CD14-positive monocyte (primary cell): ENCODE data around the gene MYNN. TPM values are rescaled to one million over a fixed set of nuclear protein-coding genes. Genes with fewer than 3 reads are reported as not detected.

Experiments
- DNase-seq, 3 donors: peaks; one replicate each; pipeline ENCODE4 v3.0.0-alpha.2; 2011 to 2022
- H2AFZ ChIP-seq: 2 replicates; pipeline ENCODE4 v1.6.0; 2012; ENCODE audit warnings: mild to moderate bottlenecking, low read depth, low read length, inconsistent platforms; ENCODE audit not compliant: insufficient read depth, poor library complexity, severe bottlenecking
- H3K27ac ChIP-seq, 2 donors: 1 replicate in 1 of 2; 2 replicates in 1 of 2; pipeline ENCODE4 v1.5.1; 2012 to 2013; ENCODE audit warnings: low read length in 2 of 2, control low read depth in 1 of 2, inconsistent platforms in 1 of 2, low read depth in 1 of 2, mild to moderate bottlenecking in 1 of 2
- H3K27me3 ChIP-seq, 2 donors: one replicate each; pipeline versions ENCODE4 v1.6.0 to v1.6.1; 2011 to 2013; ENCODE audit warnings: low read length in 2 of 2; ENCODE audit not compliant: control insufficient read depth in 2 of 2, insufficient read depth in 2 of 2
- H3K36me3 ChIP-seq, 2 donors: replicated peaks in 1 of 2; 1 replicate in 1 of 2; 2 replicates in 1 of 2; pipeline versions ENCODE4 v1.5.1 to v1.6.1; 2012 to 2013; ENCODE audit warnings: low read length in 2 of 2, control low read depth in 1 of 2, inconsistent platforms in 1 of 2, mild to moderate bottlenecking in 1 of 2; ENCODE audit not compliant: insufficient read depth in 2 of 2, control insufficient read depth in 1 of 2
- H3K4me1 ChIP-seq, 2 donors: 1 replicate in 1 of 2; 2 replicates in 1 of 2; pipeline versions ENCODE4 v1.5.1 to v1.6.1; 2012 to 2013; ENCODE audit warnings: low read length in 2 of 2, control low read depth in 1 of 2, inconsistent platforms in 1 of 2, mild to moderate bottlenecking in 1 of 2, moderate library complexity in 1 of 2; ENCODE audit not compliant: insufficient read depth in 2 of 2, control insufficient read depth in 1 of 2
- H3K4me2 ChIP-seq: replicated peaks from 2 replicates; pipeline ENCODE3; 2012; ENCODE audit warnings: low read length, moderate library complexity, mild to moderate bottlenecking; ENCODE audit not compliant: poor library complexity, severe bottlenecking; ENCODE audit errors: extremely low read depth
- H3K4me3 ChIP-seq, 3 experiments: fragments of 200-600 bp in 1 of 3; sonication (generic) in 1 of 3; replicated peaks in 1 of 3; 1 replicate in 2 of 3; 2 replicates in 1 of 3; pipeline ENCODE4 v1.5.1; 2011 to 2013; ENCODE audit warnings: low read length in 3 of 3, mild to moderate bottlenecking in 3 of 3, control low read depth in 2 of 3, low read depth in 2 of 3, inconsistent platforms in 1 of 3, moderate library complexity in 1 of 3
- H3K79me2 ChIP-seq: 2 replicates; pipeline ENCODE4 v1.6.0; 2012; ENCODE audit warnings: mild to moderate bottlenecking, control low read depth, inconsistent platforms, low read length, moderate library complexity; ENCODE audit not compliant: insufficient read depth
- H3K9ac ChIP-seq: 2 replicates; pipeline ENCODE4 v1.6.0; 2017; ENCODE audit warnings: low read length, mild to moderate bottlenecking; ENCODE audit not compliant: insufficient read depth, poor library complexity, severe bottlenecking
- H3K9me3 ChIP-seq, 2 donors: replicated peaks in 1 of 2; 1 replicate in 1 of 2; 2 replicates in 1 of 2; pipeline versions ENCODE4 v1.5.1 to v1.6.1; 2012 to 2013; ENCODE audit warnings: low read length in 2 of 2, control low read depth in 1 of 2; ENCODE audit not compliant: control insufficient read depth in 1 of 2, insufficient read depth in 1 of 2
- H4K20me1 ChIP-seq: 2 replicates; pipeline ENCODE4 v1.6.0; 2012; ENCODE audit warnings: mild to moderate bottlenecking, low read length, control low read depth, moderate library complexity; ENCODE audit not compliant: insufficient read depth
- H3K27ac Mint-ChIP-seq, 7 donors: one replicate each; pipeline ENCODE4 v1.8.0; 2020; ENCODE audit warnings: mild to moderate bottlenecking in 7 of 7, mixed read lengths in 7 of 7, moderate library complexity in 6 of 7, inconsistent platforms in 2 of 7
- H3K27me3 Mint-ChIP-seq, 3 donors: one replicate each; pipeline ENCODE4 v1.8.0; 2021 to 2022; ENCODE audit warnings: low read depth in 3 of 3, mild to moderate bottlenecking in 3 of 3, mixed read lengths in 3 of 3, moderate library complexity in 3 of 3, inconsistent platforms in 1 of 3
- H3K36me3 Mint-ChIP-seq, 2 donors: one replicate each; pipeline ENCODE4 v1.8.0; 2020; ENCODE audit warnings: mixed read lengths in 2 of 2, inconsistent platforms in 1 of 2, mild to moderate bottlenecking in 1 of 2
- H3K4me1 Mint-ChIP-seq: one replicate; pipeline ENCODE4 v1.8.0; 2020; ENCODE audit warnings: mild to moderate bottlenecking, mixed read lengths
- H3K4me3 Mint-ChIP-seq, 2 donors: one replicate each; pipeline ENCODE4 v1.8.0; 2020; ENCODE audit warnings: mild to moderate bottlenecking in 2 of 2, mixed read lengths in 2 of 2, moderate library complexity in 1 of 2
- H3K9me3 Mint-ChIP-seq, 7 donors: one replicate each; pipeline ENCODE4 v1.8.0; 2020 to 2022; ENCODE audit warnings: mixed read lengths in 7 of 7, mild to moderate bottlenecking in 6 of 7, moderate library complexity in 6 of 7, inconsistent platforms in 2 of 7
- WGBS: methylation state at CpG from one replicate; pipeline ENCODE4 v1.1.5; 2013; ENCODE audit warnings: missing lambda C conversion rate; ENCODE audit not compliant: insufficient coverage; 5-methylcytosine and 5-hydroxymethylcytosine counted together
- intact Hi-C, 2 donors: fragments of 100-400 bp; cut with micrococcal nuclease; formaldehyde crosslinking; loops; one replicate each; pipeline versions ENCODE4 v1.15.0 to v1.15.1; 2023
- polyA plus RNA-seq, 3 donors: library from polyadenylated mRNA; depleted of rRNA in 1 of 3; unstranded in 2 of 3; stranded (reverse) in 1 of 3; fragments of 300-500 nt in 2 of 3; fragments of >200 nt in 1 of 3; fragmentation: Illumina TruSeq in 2 of 3; gene quantifications; 1 replicate in 2 of 3; 2 replicates in 1 of 3; pipeline ENCODE4 v1.2.3, GENCODE V29; 2012 to 2021
- TF ChIP-seq, protein P1 (sequence below): fragments of 200-600 bp; IDR thresholded peaks from one replicate; pipeline ENCODE4 v1.8.0; 2022; ENCODE audit warnings: antibody characterized with exemption, mild to moderate bottlenecking

The MYNN gene
- polyA plus RNA-seq, 3 donors, result 6.3 to 9.0 (median 8.7) TPM

DNA sequence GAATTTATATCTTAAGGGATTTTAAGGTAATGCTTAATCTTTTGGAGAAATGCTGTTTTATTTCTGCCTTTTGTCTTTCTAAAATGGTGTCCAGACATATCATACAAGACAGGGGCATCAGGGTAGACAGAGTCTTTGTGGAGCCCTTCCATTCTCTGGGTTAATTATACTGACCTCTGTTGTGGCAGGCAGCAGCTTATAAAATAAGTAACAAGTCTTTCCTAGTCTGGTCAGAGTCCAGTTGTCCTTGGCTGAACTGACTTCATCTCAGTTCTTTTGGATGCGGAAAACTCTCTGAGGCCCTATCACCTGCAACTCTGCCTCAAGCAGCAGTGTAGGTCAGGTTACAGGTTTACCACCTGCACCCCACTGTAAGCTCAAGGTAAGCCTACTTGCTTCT, 19.2 kb downstream of the MYNN start:
- TF ChIP-seq, protein P1, sequence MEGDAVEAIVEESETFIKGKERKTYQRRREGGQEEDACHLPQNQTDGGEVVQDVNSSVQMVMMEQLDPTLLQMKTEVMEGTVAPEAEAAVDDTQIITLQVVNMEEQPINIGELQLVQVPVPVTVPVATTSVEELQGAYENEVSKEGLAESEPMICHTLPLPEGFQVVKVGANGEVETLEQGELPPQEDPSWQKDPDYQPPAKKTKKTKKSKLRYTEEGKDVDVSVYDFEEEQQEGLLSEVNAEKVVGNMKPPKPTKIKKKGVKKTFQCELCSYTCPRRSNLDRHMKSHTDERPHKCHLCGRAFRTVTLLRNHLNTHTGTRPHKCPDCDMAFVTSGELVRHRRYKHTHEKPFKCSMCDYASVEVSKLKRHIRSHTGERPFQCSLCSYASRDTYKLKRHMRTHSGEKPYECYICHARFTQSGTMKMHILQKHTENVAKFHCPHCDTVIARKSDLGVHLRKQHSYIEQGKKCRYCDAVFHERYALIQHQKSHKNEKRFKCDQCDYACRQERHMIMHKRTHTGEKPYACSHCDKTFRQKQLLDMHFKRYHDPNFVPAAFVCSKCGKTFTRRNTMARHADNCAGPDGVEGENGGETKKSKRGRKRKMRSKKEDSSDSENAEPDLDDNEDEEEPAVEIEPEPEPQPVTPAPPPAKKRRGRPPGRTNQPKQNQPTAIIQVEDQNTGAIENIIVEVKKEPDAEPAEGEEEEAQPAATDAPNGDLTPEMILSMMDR, result no peak
- H3K9me3 Mint-ChIP-seq, result no peaks in the 10 kb centered on the region
- H3K36me3 Mint-ChIP-seq, result peaks cover 35 to 36% of the 10 kb centered on the region in 2 donors
- Histone ChIP-seq H4K20me1 (no peaks in the 10 kb centered on the region), H3K9me3 (no peaks in the 10 kb centered on the region), H3K36me3 (peaks cover 24 to 41% of the 10 kb centered on the region in 2 donors), H3K4me3 (no peak overlapping the region), H3K4me1 (no peaks in the 10 kb centered on the region), H3K9ac (no peak overlapping the region), H3K27me3 (no peaks in the 10 kb centered on the region), H3K27ac (no peak overlapping the region), H3K79me2 (no peaks in the 10 kb centered on the region), H3K4me2 (no peak overlapping the region), H2AFZ (no peak overlapping the region)
- no peaks in the 10 kb centered on the region for H3K4me1 Mint-ChIP-seq
- no peak overlapping the region for H3K4me3 Mint-ChIP-seq
- H3K27me3 Mint-ChIP-seq, result no peaks in the 10 kb centered on the region
- no peak overlapping the region for H3K27ac Mint-ChIP-seq
- 100% methylated on average over 1 of the region's 1 CpG for WGBS
- intact Hi-C loops, result no loop called here
- DNase-seq, result no peak

DNA sequence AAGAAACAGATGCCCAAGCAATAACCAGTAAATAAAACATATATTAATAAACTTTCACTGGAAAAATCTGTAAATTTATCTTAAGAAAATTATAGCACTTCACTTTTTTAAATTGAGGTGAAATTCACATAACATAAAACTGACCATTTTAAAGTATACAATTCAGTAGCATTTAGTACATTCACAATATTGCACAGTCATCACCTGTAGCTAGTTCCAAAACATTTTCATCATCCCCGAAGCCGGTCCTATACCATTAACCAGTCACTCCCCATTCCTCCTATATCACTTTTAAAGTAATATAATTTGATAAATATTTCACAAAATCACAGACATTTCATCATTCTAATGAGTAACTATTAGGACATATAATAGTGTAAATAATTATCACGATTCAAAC, 31.5 kb downstream of the MYNN start:
- WGBS, result no CpG with 5 or more reads among the region's 3 CpGs
- H3K79me2 ChIP-seq, result no peaks in the 10 kb centered on the region
- H3K27ac ChIP-seq, result no peak overlapping the region
- no peaks in the 10 kb centered on the region for H3K4me1 ChIP-seq
- intact Hi-C loops, result no loop called here
- H3K36me3 ChIP-seq, result no peaks in the 10 kb centered on the region
- no peaks in the 10 kb centered on the region for H3K27me3 Mint-ChIP-seq
- no peak overlapping the region for H3K4me3 Mint-ChIP-seq
- H3K4me3 ChIP-seq, result no peak overlapping the region
- H3K9me3 Mint-ChIP-seq, result no peaks in the 10 kb centered on the region
- H3K4me1 Mint-ChIP-seq, result no peaks in the 10 kb centered on the region
- TF ChIP-seq, protein P1, result no peak
- no peaks in the 10 kb centered on the region for H4K20me1 ChIP-seq
- no peak overlapping the region for H3K4me2 ChIP-seq
- no peak overlapping the region for H2AFZ ChIP-seq
- no peak overlapping the region for H3K9ac ChIP-seq
- no peaks in the 10 kb centered on the region for H3K9me3 ChIP-seq
- H3K27me3 ChIP-seq, result no peaks in the 10 kb centered on the region
- H3K36me3 Mint-ChIP-seq, result peaks cover 7 to 8% of the 10 kb centered on the region in 2 donors
- H3K27ac Mint-ChIP-seq, result no peak overlapping the region
- DNase-seq, result no peak
